Muscle layer of colon (tissue), 2 donors: ENCODE data around the gene VPS35L.
"Not testable (repeated sequence)": the region's sequence is repeated elsewhere in the genome, so short reads cannot be mapped to it uniquely, and the experiment has no call there.

Experiments
- H3K27ac ChIP-seq: one replicate; pipeline ENCODE4 v1.7.0; 2013; ENCODE audit warnings: low read depth, mild to moderate bottlenecking, low read length, moderate library complexity
- H3K27me3 ChIP-seq, 2 donors: one replicate each; pipeline ENCODE4 v1.7.0; 2013; ENCODE audit warnings: low read length in 2 of 2, mild to moderate bottlenecking in 2 of 2; ENCODE audit not compliant: insufficient read depth in 2 of 2, control insufficient read depth in 1 of 2
- H3K36me3 ChIP-seq: one replicate; pipeline ENCODE4 v1.7.0; 2013; ENCODE audit warnings: mild to moderate bottlenecking, low read length; ENCODE audit not compliant: insufficient read depth
- H3K4me1 ChIP-seq: one replicate; pipeline ENCODE4 v1.7.0; 2013; ENCODE audit warnings: mild to moderate bottlenecking, low read length; ENCODE audit not compliant: insufficient read depth
- H3K4me3 ChIP-seq, 2 donors: one replicate each; pipeline ENCODE4 v1.7.0; 2013; ENCODE audit warnings: low read length in 2 of 2, low read depth in 1 of 2, mild to moderate bottlenecking in 1 of 2, moderate library complexity in 1 of 2
- H3K9ac ChIP-seq: one replicate; pipeline ENCODE4 v1.7.0; 2013; ENCODE audit warnings: low read length
- H3K9me3 ChIP-seq: one replicate; pipeline ENCODE4 v1.7.0; 2013; ENCODE audit warnings: mild to moderate bottlenecking, low read length
- donor health status: abdominal sarcoma.
- donor health status: Adenocarcinoma of cecum.

VPS35L gene

GRCh38 chr16:19540241-19540970 lies 15.1 kb upstream of the VPS35L start:
- Histone ChIP-seq H3K9me3 (no peaks in the 10 kb centered on the region), H3K9ac (no peak overlapping the region), H3K27ac (no peak overlapping the region), H3K36me3 (peaks cover 24% of the 10 kb centered on the region), H3K4me1 (no peaks in the 10 kb centered on the region), H3K27me3 (no peaks in the 10 kb centered on the region), H3K4me3 (no peak overlapping the region)

GRCh38 chr16:19542138-19542821 lies 13.2 kb upstream of the VPS35L start:
- Histone ChIP-seq H3K4me1 (no peaks in the 10 kb centered on the region), H3K27ac (no peak overlapping the region), H3K27me3 (no peaks in the 10 kb centered on the region), H3K9ac (no peak overlapping the region), H3K4me3 (no peak overlapping the region), H3K36me3 (peaks cover 17% of the 10 kb centered on the region), H3K9me3 (no peaks in the 10 kb centered on the region)

- H3K4me3 ChIP-seq, H3K4me1 ChIP-seq, H3K9ac ChIP-seq, H3K27me3 ChIP-seq, H3K9me3 ChIP-seq, H3K27ac ChIP-seq: not testable (repeated sequence)
- H3K36me3 ChIP-seq: peaks cover 24% of the 10 kb centered on the region
Observed at GRCh38 chr16:19543278-19543996, 12.1 kb upstream of the VPS35L start.

GRCh38 chr16:19548144-19548543 lies 7.4 kb upstream of the VPS35L start:
- H3K4me3 ChIP-seq: no peak overlapping the region
- peaks cover 31% of the 10 kb centered on the region for H3K36me3 ChIP-seq
- H3K4me1 ChIP-seq: no peaks in the 10 kb centered on the region
- H3K9ac ChIP-seq: no peak overlapping the region
- H3K9me3 ChIP-seq: no peaks in the 10 kb centered on the region
- no peaks in the 10 kb centered on the region for H3K27me3 ChIP-seq
- no peak overlapping the region for H3K27ac ChIP-seq

GRCh38 chr16:19549673-19550072 lies 5.8 kb upstream of the VPS35L start:
- H3K4me3 ChIP-seq: no peak overlapping the region
- no peak overlapping the region for H3K27ac ChIP-seq
- H3K9me3 ChIP-seq: no peaks in the 10 kb centered on the region
- H3K27me3 ChIP-seq: no peaks in the 10 kb centered on the region
- H3K4me1 ChIP-seq: no peaks in the 10 kb centered on the region
- no peak overlapping the region for H3K9ac ChIP-seq
- peaks cover 31% of the 10 kb centered on the region for H3K36me3 ChIP-seq

- Histone ChIP-seq H3K4me1 (peaks cover 9% of the 10 kb centered on the region), H3K4me3 (peak overlapping the region; percentile 57 to 79), H3K36me3 (peaks cover 5% of the 10 kb centered on the region), H3K27ac (peak overlapping the region; percentile 74), H3K9me3 (no peaks in the 10 kb centered on the region), H3K27me3 (no peaks in the 10 kb centered on the region), H3K9ac (peak overlapping the region; percentile 89)
Observed at GRCh38 chr16:19555938-19556771, 652 bp downstream of the VPS35L start.

GRCh38 chr16:19559242-19559910 lies 3.9 kb downstream of the VPS35L start:
- Histone ChIP-seq H3K27ac (no peak overlapping the region), H3K4me3 (no peak overlapping the region), H3K36me3 (no peaks in the 10 kb centered on the region), H3K4me1 (peaks cover 9% of the 10 kb centered on the region), H3K9me3 (no peaks in the 10 kb centered on the region), H3K27me3 (no peaks in the 10 kb centered on the region), H3K9ac (no peak overlapping the region)

- Histone ChIP-seq H3K9ac (no peak overlapping the region), H3K4me3 (no peak overlapping the region)
Observed at GRCh38 chr16:19560078-19560477, 4.6 kb downstream of the VPS35L start.

GRCh38 chr16:19563377-19563776 lies 7.9 kb downstream of the VPS35L start:
- no peak overlapping the region for H3K9ac ChIP-seq
- peaks cover 24% of the 10 kb centered on the region for H3K36me3 ChIP-seq
- no peak overlapping the region for H3K4me3 ChIP-seq
- H3K9me3 ChIP-seq: no peaks in the 10 kb centered on the region
- no peak overlapping the region for H3K27ac ChIP-seq
- no peaks in the 10 kb centered on the region for H3K27me3 ChIP-seq
- no peaks in the 10 kb centered on the region for H3K4me1 ChIP-seq

More at GRCh38 chr16:19560078-19560477, 4.6 kb downstream of the VPS35L start:
- H3K36me3 ChIP-seq: peaks cover 4% of the 10 kb centered on the region
- no peaks in the 10 kb centered on the region for H3K27me3 ChIP-seq
- no peaks in the 10 kb centered on the region for H3K9me3 ChIP-seq
- H3K4me1 ChIP-seq: peaks cover 9% of the 10 kb centered on the region
- no peak overlapping the region for H3K27ac ChIP-seq

GRCh38 chr16:19566362-19566761 lies 10.9 kb downstream of the VPS35L start:
- Histone ChIP-seq H3K4me3 (no peak overlapping the region), H3K36me3 (peaks cover 42% of the 10 kb centered on the region), H3K27me3 (no peaks in the 10 kb centered on the region), H3K27ac (no peak overlapping the region), H3K9me3 (no peaks in the 10 kb centered on the region), H3K9ac (no peak overlapping the region), H3K4me1 (no peaks in the 10 kb centered on the region)
